Natural killer cell (primary cell): ENCODE data around the gene TUBB2B. TPM values are rescaled to one million over a fixed set of nuclear protein-coding genes. Genes with fewer than 3 reads are reported as not detected.

Source experiments
- ATAC-seq, 3 donors: fragments of 150-1000 bp in 2 of 3; fragments of 200-7000 bp in 1 of 3; cut with Tn5 transposase; 1 replicate in 1 of 3; 2 replicates in 2 of 3; pipeline ENCODE4 v1.10.0; 2021; ENCODE audit warnings: mild to moderate bottlenecking in 2 of 3, moderate library complexity in 2 of 3
- DNase-seq, 2 donors: peaks; one replicate each; pipeline versions ENCODE4 v3.0.0 to v3.0.0-alpha.2; 2013 to 2021; ENCODE audit warnings: mixed read lengths in 1 of 2
- H3K27ac ChIP-seq: one replicate; pipeline ENCODE4 v1.5.1; 2013; ENCODE audit warnings: mild to moderate bottlenecking, low read length
- H3K27me3 ChIP-seq: one replicate; pipeline ENCODE4 v1.6.1; 2013; ENCODE audit warnings: low read length; ENCODE audit not compliant: control insufficient read depth, insufficient read depth
- H3K36me3 ChIP-seq: one replicate; pipeline ENCODE4 v1.6.1; 2013; ENCODE audit warnings: low read length; ENCODE audit not compliant: control insufficient read depth, insufficient read depth
- H3K4me1 ChIP-seq: one replicate; pipeline ENCODE4 v1.6.1; 2013; ENCODE audit warnings: low read length; ENCODE audit not compliant: control insufficient read depth, insufficient read depth
- H3K4me3 ChIP-seq: one replicate; pipeline ENCODE4 v1.5.1; 2013; ENCODE audit warnings: low read length
- H3K9me3 ChIP-seq: one replicate; pipeline ENCODE4 v1.6.1; 2013; ENCODE audit warnings: low read length; ENCODE audit not compliant: control insufficient read depth, insufficient read depth
- H3K27ac Mint-ChIP-seq, 2 donors: one replicate each; pipeline ENCODE4 v1.8.0; 2022; ENCODE audit warnings: mild to moderate bottlenecking in 2 of 2, mixed read lengths in 2 of 2, moderate library complexity in 1 of 2
- H3K27me3 Mint-ChIP-seq, 2 donors: one replicate each; pipeline ENCODE4 v1.8.0; 2022; ENCODE audit warnings: low read depth in 2 of 2, mixed read lengths in 2 of 2
- H3K36me3 Mint-ChIP-seq: one replicate; pipeline ENCODE4 v1.8.0; 2022; ENCODE audit warnings: mixed read lengths
- H3K4me1 Mint-ChIP-seq, 2 donors: one replicate each; pipeline ENCODE4 v1.8.0; 2022; ENCODE audit warnings: mixed read lengths in 2 of 2
- H3K4me3 Mint-ChIP-seq: one replicate; pipeline ENCODE4 v1.8.0; 2022; ENCODE audit warnings: mild to moderate bottlenecking, moderate library complexity, mixed read lengths
- H3K9me3 Mint-ChIP-seq, 2 donors: one replicate each; pipeline ENCODE4 v1.8.0; 2022; ENCODE audit warnings: mixed read lengths in 2 of 2
- WGBS: methylation state at CpG from one replicate; pipeline ENCODE4 v1.1.7; 2013; ENCODE audit warnings: missing lambda C conversion rate; ENCODE audit not compliant: insufficient coverage; 5-methylcytosine and 5-hydroxymethylcytosine counted together
- intact Hi-C: fragments of 100-400 bp; cut with micrococcal nuclease; formaldehyde crosslinking; loops from one replicate; pipeline ENCODE4 v1.14.2; 2022
- total RNA-seq, 4 donors: library from RNA; stranded (reverse); fragments of 120-200 nt in 1 of 4; gene quantifications; one replicate each; pipeline versions ENCODE4 v1.2.3 to v1.2.4, GENCODE V29; 2013 to 2022
- TF ChIP-seq, protein P1 (sequence below): fragments of 200-600 bp; IDR thresholded peaks from one replicate; pipeline ENCODE4 v1.8.0; 2022; ENCODE audit warnings: antibody characterized with exemption

TUBB2B gene
- total RNA-seq, 3 donors from 2014 or later (not counting 1 experiment from before 2014, with no cell fraction given), result 0.66 to 0.75 TPM; not detected in 1

DNA sequence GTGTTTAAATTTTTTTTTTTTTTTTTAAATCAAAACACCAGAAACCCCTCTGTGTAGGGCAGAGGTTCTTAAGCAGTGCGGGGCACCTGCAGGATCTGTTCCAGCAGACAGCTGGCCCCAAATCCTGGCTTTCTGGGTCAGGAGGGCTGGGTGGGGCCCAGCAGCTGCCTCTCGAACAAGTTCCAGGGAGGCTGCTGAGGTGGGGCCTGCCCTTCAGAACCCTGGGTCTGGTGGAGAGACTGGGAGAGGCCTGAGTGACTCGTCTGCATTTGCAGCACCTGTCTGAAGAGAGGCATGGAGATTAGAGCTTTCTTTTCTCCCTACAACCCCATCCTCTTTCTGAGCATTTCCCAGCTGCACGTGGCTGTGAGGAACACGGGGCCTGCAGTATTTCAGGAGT is 39.7 kb upstream of the TUBB2B start:
- 93% methylated on average over 4 of the region's 5 CpGs for WGBS
- no peaks in the 10 kb centered on the region for H3K4me1 ChIP-seq
- no peak overlapping the region for H3K27ac ChIP-seq
- intact Hi-C loops, result no loop called here
- TF ChIP-seq, protein P1, sequence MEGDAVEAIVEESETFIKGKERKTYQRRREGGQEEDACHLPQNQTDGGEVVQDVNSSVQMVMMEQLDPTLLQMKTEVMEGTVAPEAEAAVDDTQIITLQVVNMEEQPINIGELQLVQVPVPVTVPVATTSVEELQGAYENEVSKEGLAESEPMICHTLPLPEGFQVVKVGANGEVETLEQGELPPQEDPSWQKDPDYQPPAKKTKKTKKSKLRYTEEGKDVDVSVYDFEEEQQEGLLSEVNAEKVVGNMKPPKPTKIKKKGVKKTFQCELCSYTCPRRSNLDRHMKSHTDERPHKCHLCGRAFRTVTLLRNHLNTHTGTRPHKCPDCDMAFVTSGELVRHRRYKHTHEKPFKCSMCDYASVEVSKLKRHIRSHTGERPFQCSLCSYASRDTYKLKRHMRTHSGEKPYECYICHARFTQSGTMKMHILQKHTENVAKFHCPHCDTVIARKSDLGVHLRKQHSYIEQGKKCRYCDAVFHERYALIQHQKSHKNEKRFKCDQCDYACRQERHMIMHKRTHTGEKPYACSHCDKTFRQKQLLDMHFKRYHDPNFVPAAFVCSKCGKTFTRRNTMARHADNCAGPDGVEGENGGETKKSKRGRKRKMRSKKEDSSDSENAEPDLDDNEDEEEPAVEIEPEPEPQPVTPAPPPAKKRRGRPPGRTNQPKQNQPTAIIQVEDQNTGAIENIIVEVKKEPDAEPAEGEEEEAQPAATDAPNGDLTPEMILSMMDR, result no peak
- Mint-ChIP-seq H3K27ac (no peak overlapping the region), H3K36me3 (no peaks in the 10 kb centered on the region), H3K4me3 (no peak overlapping the region), H3K4me1 (peaks cover 24 to 37% of the 10 kb centered on the region in 2 donors), H3K9me3 (no peaks in the 10 kb centered on the region), H3K27me3 (no peaks in the 10 kb centered on the region)
- no peaks in the 10 kb centered on the region for H3K9me3 ChIP-seq
- no peak for DNase-seq
- peaks cover 33% of the 10 kb centered on the region for H3K36me3 ChIP-seq
- H3K27me3 ChIP-seq, result no peaks in the 10 kb centered on the region
- no peak for ATAC-seq
- no peak overlapping the region for H3K4me3 ChIP-seq

DNA sequence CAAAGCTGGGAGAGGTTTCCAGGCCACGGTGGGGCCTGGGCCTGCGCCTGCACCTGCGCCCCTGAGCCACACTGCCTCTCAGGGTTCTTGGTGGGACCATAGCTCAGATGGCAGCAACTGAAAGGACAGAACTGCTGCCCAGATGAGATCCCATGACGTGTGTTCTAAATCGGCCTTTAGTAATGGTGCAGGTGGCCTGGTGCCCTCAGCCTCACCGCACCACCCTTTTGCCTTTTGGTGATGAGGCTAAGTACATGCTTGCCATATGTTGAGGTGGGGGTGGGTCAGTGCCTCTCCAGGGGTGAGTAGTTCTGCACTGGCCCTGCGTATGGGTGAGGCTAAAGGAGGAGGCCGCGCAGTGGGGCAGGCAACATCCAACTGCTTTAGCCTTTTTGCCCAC is 38.7 kb upstream of the TUBB2B start:
- no peaks in the 10 kb centered on the region for H3K9me3 Mint-ChIP-seq
- ATAC-seq, result no peak

DNA sequence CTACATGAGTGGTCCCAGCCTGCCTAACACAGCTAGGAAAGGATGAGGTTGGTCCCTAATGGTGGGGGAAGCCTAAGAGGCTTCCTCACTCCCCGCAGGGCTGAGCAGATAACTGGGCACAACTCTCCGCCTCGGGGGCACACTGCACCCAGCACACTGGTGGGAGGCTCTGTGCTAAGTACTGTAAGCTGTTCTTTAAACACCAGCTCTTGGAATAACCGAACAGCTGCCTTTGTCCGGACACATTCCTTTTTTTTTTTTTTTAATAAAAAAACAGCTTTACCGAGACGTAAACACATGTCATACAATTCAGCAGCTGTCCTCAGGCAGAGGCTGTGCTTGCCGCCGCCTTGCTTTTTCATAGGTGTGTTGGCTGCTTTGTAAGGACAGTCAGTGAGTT is 38.2 kb upstream of the TUBB2B start:
- Mint-ChIP-seq H3K9me3 (no peaks in the 10 kb centered on the region), H3K36me3 (no peaks in the 10 kb centered on the region), H3K27ac (no peak overlapping the region), H3K27me3 (no peaks in the 10 kb centered on the region), H3K4me3 (no peak overlapping the region), H3K4me1 (peaks cover 28 to 46% of the 10 kb centered on the region in 2 donors)
- H3K36me3 ChIP-seq, result peaks cover 21% of the 10 kb centered on the region
- peaks cover 11% of the 10 kb centered on the region for H3K4me1 ChIP-seq
- intact Hi-C loops, result no loop called here
- 74% methylated on average over 9 of the region's 9 CpGs for WGBS
- TF ChIP-seq, protein P1, result no peak
- DNase-seq (no peak), ATAC-seq (no peak)
- H3K9me3 ChIP-seq, result no peaks in the 10 kb centered on the region
- no peaks in the 10 kb centered on the region for H3K27me3 ChIP-seq
- H3K27ac ChIP-seq, result no peak overlapping the region
- no peak overlapping the region for H3K4me3 ChIP-seq

More for the DNA sequence above, 38.7 kb upstream of the TUBB2B start:
- DNase-seq, result no peak
- H3K36me3 ChIP-seq, result peaks cover 24% of the 10 kb centered on the region
- no peak overlapping the region for H3K27ac ChIP-seq
- H3K4me3 ChIP-seq, result no peak overlapping the region
- TF ChIP-seq, protein P1, result no peak
- no peak overlapping the region for H3K4me3 Mint-ChIP-seq
- H3K4me1 ChIP-seq, result peaks cover 6% of the 10 kb centered on the region
- no peaks in the 10 kb centered on the region for H3K36me3 Mint-ChIP-seq
- H3K9me3 ChIP-seq, result no peaks in the 10 kb centered on the region
- WGBS, result 54% methylated on average over 9 of the region's 9 CpGs
- intact Hi-C loops, result no loop called here
- H3K27ac Mint-ChIP-seq, result no peak overlapping the region
- H3K27me3 ChIP-seq, result no peaks in the 10 kb centered on the region
- H3K4me1 Mint-ChIP-seq, result peaks cover 27 to 45% of the 10 kb centered on the region in 2 donors
- H3K27me3 Mint-ChIP-seq, result no peaks in the 10 kb centered on the region

DNA sequence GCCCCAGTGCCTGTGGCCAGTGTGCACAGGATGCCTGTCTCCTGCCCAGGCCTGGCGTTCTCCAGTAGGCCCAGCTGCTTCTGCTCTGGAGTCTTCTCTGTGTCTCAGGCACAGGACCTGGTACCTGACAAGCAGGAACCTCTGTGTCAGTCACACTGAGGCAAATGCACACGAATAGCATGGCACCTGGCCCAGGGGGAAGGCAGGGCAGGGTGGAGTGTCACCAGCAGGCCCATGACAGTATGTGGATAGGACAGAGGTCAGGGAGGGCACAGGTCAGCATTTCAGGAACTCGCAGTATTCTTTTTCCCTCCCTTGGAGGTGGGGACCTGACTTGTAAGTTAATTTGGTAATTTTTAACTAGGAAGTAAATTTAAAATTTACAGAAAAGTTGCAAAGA is 36.9 kb upstream of the TUBB2B start:
- intact Hi-C loops, result no loop called here
- no peaks in the 10 kb centered on the region for H3K9me3 ChIP-seq
- Mint-ChIP-seq H3K27ac (no peak overlapping the region), H3K27me3 (no peaks in the 10 kb centered on the region), H3K9me3 (no peaks in the 10 kb centered on the region), H3K4me1 (peaks cover 36 to 57% of the 10 kb centered on the region in 2 donors), H3K36me3 (no peaks in the 10 kb centered on the region), H3K4me3 (no peak overlapping the region)
- no peak for ATAC-seq
- no peak overlapping the region for H3K4me3 ChIP-seq
- DNase-seq, result no peak
- TF ChIP-seq, protein P1, result no peak
- H3K27ac ChIP-seq, result no peak overlapping the region
- H3K27me3 ChIP-seq, result no peaks in the 10 kb centered on the region
- 89% methylated on average over 3 of the region's 3 CpGs for WGBS
- H3K4me1 ChIP-seq, result peaks cover 24% of the 10 kb centered on the region
- H3K36me3 ChIP-seq, result peaks cover 16% of the 10 kb centered on the region
